Gastroesophageal sphincter (tissue), 4 donors: ENCODE data around the gene SMG6. TPM values are rescaled to one million over a fixed set of nuclear protein-coding genes. Genes with fewer than 3 reads are reported as not detected.

Source experiments
- ATAC-seq: fragments of 150-250 bp; one replicate; pipeline ENCODE4 v1.9.1; 2016; ENCODE audit warnings: mild to moderate bottlenecking, moderate library complexity
- H3K27ac ChIP-seq, 4 donors: fragments of 200-600 bp; sonication (generic) in 3 of 4; 1 replicate in 3 of 4; 2 replicates in 1 of 4; pipeline ENCODE4 v1.5.1; 2016 to 2019
- H3K27me3 ChIP-seq: fragments of 200-600 bp; sonication (generic); one replicate; pipeline ENCODE4 v1.5.1; 2019
- H3K36me3 ChIP-seq, 2 donors: fragments of 200-600 bp; sonication (generic); one replicate each; pipeline ENCODE4 v1.5.1; 2019; ENCODE audit warnings: control low read depth in 1 of 2
- H3K4me1 ChIP-seq, 3 donors: fragments of 200-600 bp; sonication (generic); 1 replicate in 2 of 3; 2 replicates in 1 of 3; pipeline ENCODE4 v1.5.1; 2016 to 2019; ENCODE audit warnings: control low read depth in 2 of 3
- H3K4me3 ChIP-seq, 2 donors: fragments of 200-600 bp; sonication (generic); one replicate each; pipeline ENCODE4 v1.5.1; 2019; ENCODE audit warnings: mild to moderate bottlenecking in 1 of 2, moderate library complexity in 1 of 2
- H3K9me3 ChIP-seq, 3 donors: fragments of 200-600 bp; sonication (generic); one replicate each; pipeline ENCODE4 v1.5.1; 2017 to 2019; ENCODE audit warnings: control low read depth in 2 of 3
- CTCF ChIP-seq, 4 experiments: fragments of 200-600 bp in 2 of 4; fragments of 450-650 bp in 2 of 4; sonication (generic) in 1 of 4; IDR thresholded peaks; one replicate each; pipeline ENCODE4 v1.5.1; 2017 to 2019; ENCODE audit warnings: antibody characterized with exemption in 4 of 4, mild to moderate bottlenecking in 2 of 4, moderate library complexity in 2 of 4
- EP300 ChIP-seq: sonication (generic); formaldehyde crosslinking; IDR thresholded peaks from one replicate; pipeline ENCODE4 v1.6.1; 2017; ENCODE audit warnings: antibody characterized with exemption, mild to moderate bottlenecking
- POLR2A ChIP-seq, 2 donors: fragments of 450-650 bp; IDR thresholded peaks; one replicate each; pipeline ENCODE4 v1.6.1; 2017; ENCODE audit warnings: antibody characterized with exemption in 2 of 2, mild to moderate bottlenecking in 2 of 2, moderate library complexity in 1 of 2
- POLR2AphosphoS5 ChIP-seq: sonication (generic); formaldehyde crosslinking; IDR thresholded peaks from one replicate; pipeline ENCODE4 v1.6.1; 2017; ENCODE audit warnings: antibody characterized with exemption
- WGBS, 2 donors: methylation state at CpG; one replicate each; pipeline ENCODE4 v1.1.5; 2018; ENCODE audit warnings: low coverage in 1 of 2; 5-methylcytosine and 5-hydroxymethylcytosine counted together
- total RNA-seq, 4 donors: library from RNA; depleted of rRNA; stranded (reverse); fragments of >200 nt; gene quantifications; one replicate each; pipeline ENCODE4 v1.1.0, GENCODE V29; 2016

The SMG6 gene
- total RNA-seq, 4 donors from 2014 or later = 27.2 to 75.5 (median 43.9) TPM

- peaks cover 0 to 71% of the 10 kb centered on the region in 2 donors for H3K36me3 ChIP-seq
Observed at GRCh38 chr17:2035541-2036488, 267.8 kb downstream of the SMG6 start.

DNA sequence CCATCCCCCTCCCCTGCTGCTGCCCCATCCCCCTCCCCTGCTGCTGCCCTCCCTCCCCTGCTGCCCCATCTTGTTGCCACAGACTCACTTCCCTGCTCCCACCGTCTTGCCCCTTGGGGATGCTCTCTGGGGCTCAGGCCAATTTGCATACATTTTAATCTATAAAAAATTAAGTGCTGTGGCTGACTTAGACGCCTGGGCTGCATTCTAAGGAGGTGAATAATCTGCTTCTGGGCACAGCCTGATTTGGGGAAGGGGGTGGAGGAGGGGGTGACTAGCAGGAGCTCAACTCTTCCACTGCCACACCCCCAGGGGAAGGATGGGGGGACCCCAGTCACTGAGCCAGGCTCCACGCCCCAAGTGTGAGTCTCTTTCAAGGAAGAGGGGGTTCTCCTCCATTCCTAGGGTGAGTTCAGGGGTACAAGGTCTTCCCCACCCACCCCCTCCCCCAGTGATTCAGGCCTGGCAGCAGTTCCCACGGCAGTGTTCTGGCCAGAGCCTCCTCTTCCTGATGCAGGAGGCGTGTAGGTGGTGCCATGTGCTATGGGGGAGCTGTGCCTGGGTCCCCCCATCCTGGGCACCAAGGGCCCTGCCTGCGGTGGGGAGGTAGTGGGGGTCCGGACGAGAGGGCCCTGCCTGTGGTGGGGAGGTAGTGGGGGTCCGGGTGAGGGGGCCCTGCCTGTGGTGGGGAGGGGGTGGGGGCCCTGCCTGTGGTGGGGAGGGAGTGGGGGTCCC lies 268.6 kb downstream of the SMG6 start:
- Histone ChIP-seq H3K9me3 (no peaks in the 10 kb centered on the region), H3K36me3 (peaks cover 0 to 63% of the 10 kb centered on the region in 2 donors), H3K4me3 (no peak overlapping the region), H3K27ac (no peak overlapping the region), H3K4me1 (peaks cover 0 to 39% (median 13%) of the 10 kb centered on the region in 3 donors), H3K27me3 (no peaks in the 10 kb centered on the region)
- 25% methylated on average over 2 of the region's 9 CpGs; no CpG with 5 or more reads in 1 of the 2 donors for WGBS, 2 donors
- ATAC-seq = no peak
- no peak for TF ChIP-seq POLR2A (IDR thresholded peaks at IDR 0.05)
- no peak for TF ChIP-seq EP300
- no peak for TF ChIP-seq CTCF (IDR thresholded peaks at IDR 0.05)
- TF ChIP-seq POLR2AphosphoS5 = no peak

More at GRCh38 chr17:2035541-2036488, 267.8 kb downstream of the SMG6 start:
- no peak overlapping the region for H3K4me3 ChIP-seq
- TF ChIP-seq EP300 (no peak), POLR2A (IDR thresholded peaks at IDR 0.05) (no peak), CTCF (IDR thresholded peaks at IDR 0.05) (no peak), POLR2AphosphoS5 (no peak)
- WGBS, 2 donors = no CpG with 5 or more reads among the region's 29 CpGs
- H3K4me1 ChIP-seq = peaks cover 0 to 37% (median 11%) of the 10 kb centered on the region in 3 donors
- no peaks in the 10 kb centered on the region for H3K27me3 ChIP-seq
- no peaks in the 10 kb centered on the region for H3K9me3 ChIP-seq
- no peak overlapping the region for H3K27ac ChIP-seq
- no peak for ATAC-seq

DNA sequence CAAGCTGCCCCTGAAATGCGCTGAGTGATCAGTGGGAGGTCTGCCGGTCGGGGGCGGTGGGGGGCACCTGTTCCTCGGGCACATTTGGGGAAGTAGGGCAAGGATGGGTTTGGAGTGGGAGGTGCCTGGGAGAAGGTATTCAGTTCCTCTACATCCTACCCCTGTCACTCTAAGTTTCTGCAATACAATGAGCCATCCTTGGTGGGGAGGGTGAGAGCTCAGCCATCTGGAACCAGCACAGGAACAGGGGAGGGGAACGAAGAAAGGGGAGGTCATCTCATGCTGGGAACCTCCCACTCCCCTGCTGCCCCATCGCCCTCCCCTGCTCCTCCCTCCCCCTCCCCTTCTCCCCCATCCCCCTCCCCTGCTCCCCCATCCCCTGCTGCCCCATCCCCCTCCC lies 269.4 kb downstream of the SMG6 start:
- Histone ChIP-seq H3K27me3 (peaks cover 5% of the 10 kb centered on the region), H3K27ac (no peak overlapping the region), H3K36me3 (peaks cover 0 to 55% of the 10 kb centered on the region in 2 donors), H3K4me3 (no peak overlapping the region), H3K9me3 (no peaks in the 10 kb centered on the region), H3K4me1 (peaks cover 0 to 45% (median 13%) of the 10 kb centered on the region in 3 donors)
- ATAC-seq = no peak
- no peak for TF ChIP-seq POLR2AphosphoS5
- TF ChIP-seq CTCF (IDR thresholded peaks at IDR 0.05) = no peak
- TF ChIP-seq EP300 = no peak
- TF ChIP-seq POLR2A (IDR thresholded peaks at IDR 0.05) = no peak
- WGBS, 2 donors = 33 to 71% methylated on average over 1 of the region's 7 CpGs

GRCh38 chr17:2033153-2033552 lies 270.4 kb downstream of the SMG6 start:
- Histone ChIP-seq H3K27me3 (peaks cover 15% of the 10 kb centered on the region), H3K4me1 (peaks cover 0 to 45% (median 13%) of the 10 kb centered on the region in 3 donors), H3K36me3 (peaks cover 0 to 45% of the 10 kb centered on the region in 2 donors), H3K27ac (no peak overlapping the region), H3K4me3 (no peak overlapping the region), H3K9me3 (no peaks in the 10 kb centered on the region)
- 83 to 87% methylated on average over 3 to 7 of the region's 7 CpGs for WGBS, 2 donors
- ATAC-seq = no peak
- TF ChIP-seq CTCF (IDR thresholded peaks at IDR 0.05) = no peak
- no peak for TF ChIP-seq POLR2AphosphoS5
- TF ChIP-seq POLR2A (IDR thresholded peaks at IDR 0.05) = no peak
- TF ChIP-seq EP300 = no peak
